HAP-1 (cell line): Measurements from ENCODE around the gene HIF1AN.

Experiments used
- DNase-seq, 2 experiments: peaks; one replicate each; pipeline ENCODE4 v3.0.0-alpha.2; 2016 to 2020; ENCODE audit warnings: low spot score in 2 of 2
- H3K27me3 ChIP-seq: fragments of 250-450 bp; sonication (Bioruptor Pico); 2 replicates; pipeline ENCODE4 v1.5.1; 2020; ENCODE audit warnings: low read depth, mild to moderate bottlenecking, moderate library complexity
- H3K36me3 ChIP-seq: fragments of 250-450 bp; sonication (Bioruptor Pico); replicated peaks from 2 replicates; pipeline ENCODE4 v1.5.1; 2020; ENCODE audit warnings: mild to moderate bottlenecking
- H3K4me1 ChIP-seq: fragments of 250-450 bp; sonication (Bioruptor Pico); 2 replicates; pipeline ENCODE4 v1.5.1; 2020; ENCODE audit warnings: mild to moderate bottlenecking
- H3K4me3 ChIP-seq: fragments of 250-450 bp; sonication (Bioruptor Pico); 2 replicates; pipeline ENCODE4 v1.5.1; 2020; ENCODE audit warnings: mild to moderate bottlenecking, moderate library complexity
- H3K9me3 ChIP-seq: fragments of 250-450 bp; sonication (Bioruptor Pico); 2 replicates; pipeline ENCODE4 v1.5.1; 2020; ENCODE audit warnings: mild to moderate bottlenecking, moderate library complexity
- in situ Hi-C: fragments of 300-500 bp; cut with MboI; formaldehyde crosslinking; loops from 3 replicates; pipeline ENCODE4 v1.14.3; 2020; ENCODE audit warnings: low sequenced_read_pairs, inconsistent platforms, mixed read lengths

Gene HIF1AN

GRCh38 chr10:100579261-100580090, 43.7 kb downstream of the HIF1AN start:
- H3K4me1 ChIP-seq = no peaks in the 10 kb centered on the region
- no peaks in the 10 kb centered on the region for H3K36me3 ChIP-seq
- no peak for DNase-seq
- peaks cover 10% of the 10 kb centered on the region for H3K27me3 ChIP-seq
- H3K4me3 ChIP-seq = no peak overlapping the region
- in situ Hi-C loops = no loop called here
- no peaks in the 10 kb centered on the region for H3K9me3 ChIP-seq

DNA sequence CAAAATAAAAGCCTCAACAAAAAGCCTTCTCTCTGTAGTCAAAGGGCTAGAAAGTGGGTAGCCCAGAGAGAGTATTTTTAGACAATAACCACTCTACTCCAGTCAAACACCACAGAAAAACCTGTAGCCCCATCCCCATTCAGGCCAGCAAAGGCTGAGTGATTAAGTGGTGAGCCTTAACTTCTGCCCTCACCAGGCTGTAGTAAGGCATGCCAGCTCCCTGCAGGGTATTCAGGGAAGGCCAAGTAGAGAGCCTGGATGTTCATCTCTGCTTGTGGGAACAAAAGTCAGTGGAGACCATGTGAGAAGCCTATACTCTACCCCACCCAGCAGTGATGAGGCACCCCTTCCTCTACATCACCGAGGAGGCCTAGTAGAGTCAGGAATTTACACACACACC, 51.2 kb downstream of the HIF1AN start:
- H3K36me3 ChIP-seq = no peaks in the 10 kb centered on the region
- H3K9me3 ChIP-seq = no peaks in the 10 kb centered on the region
- no peaks in the 10 kb centered on the region for H3K4me1 ChIP-seq
- peaks cover 23% of the 10 kb centered on the region for H3K27me3 ChIP-seq
- DNase-seq = no peak
- in situ Hi-C loops = no loop called here
- H3K4me3 ChIP-seq = no peak overlapping the region

GRCh38 chr10:100598166-100598565, 62.4 kb downstream of the HIF1AN start:
- no peak overlapping the region for H3K4me3 ChIP-seq
- no peaks in the 10 kb centered on the region for H3K4me1 ChIP-seq
- no peaks in the 10 kb centered on the region for H3K9me3 ChIP-seq
- no peak for DNase-seq
- no peaks in the 10 kb centered on the region for H3K36me3 ChIP-seq
- H3K27me3 ChIP-seq = peaks cover 11% of the 10 kb centered on the region
- in situ Hi-C loops = no loop called here

GRCh38 chr10:100600218-100600617, 64.5 kb downstream of the HIF1AN start:
- Histone ChIP-seq H3K9me3 (no peaks in the 10 kb centered on the region), H3K4me3 (no peak overlapping the region), H3K27me3 (peaks cover 11% of the 10 kb centered on the region), H3K4me1 (no peaks in the 10 kb centered on the region), H3K36me3 (no peaks in the 10 kb centered on the region)
- no peak for DNase-seq
- in situ Hi-C loops = no loop called here

GRCh38 chr10:100607439-100607838, 71.7 kb downstream of the HIF1AN start:
- in situ Hi-C loops = no loop called here
- DNase-seq = no peak
- Histone ChIP-seq H3K36me3 (no peaks in the 10 kb centered on the region), H3K27me3 (peaks cover 29% of the 10 kb centered on the region), H3K4me3 (no peak overlapping the region), H3K9me3 (no peaks in the 10 kb centered on the region), H3K4me1 (no peaks in the 10 kb centered on the region)
